Kasumi-1 (cell line): ENCODE data around the gene PRKCG.
A peak's percentile ranks its signal among the peaks of the same experiment; 100 is the strongest.

ENCODE experiments used
- DNase-seq, 2 experiments: peaks; one replicate each; lab custom pipeline; 2025; lab: John Stamatoyannopoulos, UW

Gene PRKCG

DNA sequence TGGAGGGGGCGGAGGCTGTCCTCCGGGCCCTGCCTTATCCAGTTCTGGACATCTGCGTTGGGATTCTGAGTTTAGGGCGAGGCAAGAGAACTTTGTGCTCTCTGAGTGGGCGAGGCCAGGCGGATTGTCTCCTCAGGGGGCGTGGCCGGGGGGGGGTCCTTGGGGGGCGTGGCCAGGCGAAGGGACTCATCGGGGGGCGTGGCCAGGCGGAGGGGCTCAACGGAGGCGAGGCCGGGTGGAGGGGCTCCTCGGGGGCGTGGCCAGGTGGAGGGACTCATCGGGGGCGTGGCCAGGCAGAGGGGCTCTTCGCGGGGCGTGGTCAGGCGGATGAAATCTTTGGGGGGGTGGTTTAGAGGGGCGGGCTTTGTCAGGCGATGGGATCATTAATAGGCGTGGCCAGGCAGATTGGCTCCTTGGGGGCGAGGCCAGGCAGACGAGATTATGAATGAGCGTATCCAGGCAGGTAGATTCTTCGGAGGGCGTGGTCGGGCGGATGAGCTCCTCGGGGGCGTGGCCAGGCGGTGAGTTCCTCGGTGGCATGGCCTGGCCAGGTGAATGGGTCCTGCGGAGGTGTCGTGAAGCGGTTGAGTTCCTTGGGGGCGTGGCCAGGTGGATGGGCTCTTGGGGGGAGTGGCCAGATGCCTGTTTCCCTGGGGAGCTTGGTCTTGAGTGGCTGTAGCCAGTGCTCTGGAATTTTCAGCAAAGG lies 16.8 kb downstream of the PRKCG start:
- DNase-seq, result no peak

DNA sequence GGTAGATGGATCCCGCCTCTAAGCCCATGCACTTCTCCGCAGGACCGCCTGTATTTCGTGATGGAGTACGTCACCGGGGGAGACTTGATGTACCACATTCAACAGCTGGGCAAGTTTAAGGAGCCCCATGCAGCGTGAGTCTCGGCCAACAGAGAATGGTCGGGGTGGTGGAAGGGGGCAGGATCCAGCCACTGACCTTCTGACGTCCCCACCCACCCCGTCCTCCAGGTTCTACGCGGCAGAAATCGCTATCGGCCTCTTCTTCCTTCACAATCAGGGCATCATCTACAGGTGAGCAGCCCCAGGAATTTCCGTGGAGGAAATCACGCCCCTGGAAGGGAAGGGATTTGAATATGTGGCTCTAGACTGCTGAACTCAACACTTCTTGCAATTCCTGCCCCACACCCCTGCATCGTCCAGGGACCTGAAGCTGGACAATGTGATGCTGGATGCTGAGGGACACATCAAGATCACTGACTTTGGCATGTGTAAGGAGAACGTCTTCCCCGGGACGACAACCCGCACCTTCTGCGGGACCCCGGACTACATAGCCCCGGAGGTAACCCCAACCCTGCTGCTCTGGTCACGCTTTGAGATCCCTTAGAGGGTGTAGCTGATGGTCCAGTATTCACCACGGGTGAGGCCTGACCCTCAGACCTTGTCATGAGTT lies 18.3 kb downstream of the PRKCG start:
- DNase-seq, result no peak

DNA sequence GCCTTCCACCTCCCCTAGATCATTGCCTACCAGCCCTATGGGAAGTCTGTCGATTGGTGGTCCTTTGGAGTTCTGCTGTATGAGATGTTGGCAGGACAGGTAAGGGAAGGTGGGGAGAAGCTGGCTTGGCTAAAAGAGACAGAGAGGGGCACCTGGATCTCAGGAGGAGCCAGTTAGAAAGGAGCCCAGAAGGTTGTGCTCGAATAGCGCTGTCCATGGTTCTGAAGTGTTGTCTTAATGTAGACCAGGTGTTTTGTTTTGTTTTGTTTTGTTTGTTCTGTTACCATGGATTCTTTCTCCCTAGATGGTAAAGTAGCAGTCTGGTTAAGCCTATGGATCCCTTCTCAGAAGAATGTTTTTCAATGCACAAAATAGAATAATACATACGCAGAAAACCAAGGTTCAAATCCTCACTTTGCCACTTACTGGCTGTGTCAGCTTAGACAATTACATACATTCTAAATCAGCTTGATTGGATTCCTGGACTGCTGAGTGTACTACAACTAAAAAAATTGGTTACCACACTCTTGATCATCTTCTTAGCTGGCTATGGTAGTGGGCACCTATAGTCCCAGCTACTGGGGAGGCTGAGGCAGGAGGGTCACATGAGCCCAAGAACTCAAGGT lies 21.2 kb downstream of the PRKCG start:
- peak; percentile 29 to 46 for DNase-seq

DNA sequence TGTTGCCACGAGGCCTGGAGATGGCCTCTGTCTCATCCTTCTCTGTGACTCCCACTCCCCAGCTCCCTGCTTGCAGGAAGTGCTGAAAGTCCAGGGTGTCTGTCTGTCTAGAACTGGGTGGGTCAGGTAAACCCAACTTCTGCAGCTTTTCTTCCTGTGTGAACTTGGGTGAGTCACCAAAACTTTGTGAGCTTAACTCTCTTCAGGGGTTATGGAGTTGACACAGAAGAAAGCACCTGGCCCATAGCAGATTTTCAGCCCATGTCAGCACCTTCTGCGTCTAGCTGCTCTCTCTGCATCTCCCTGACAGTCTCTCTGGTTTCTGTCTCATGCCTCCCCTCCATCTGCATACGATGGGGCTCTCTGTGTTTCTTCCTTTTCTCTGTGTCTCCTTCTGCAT lies 22.9 kb downstream of the PRKCG start:
- DNase-seq, result no peak

DNA sequence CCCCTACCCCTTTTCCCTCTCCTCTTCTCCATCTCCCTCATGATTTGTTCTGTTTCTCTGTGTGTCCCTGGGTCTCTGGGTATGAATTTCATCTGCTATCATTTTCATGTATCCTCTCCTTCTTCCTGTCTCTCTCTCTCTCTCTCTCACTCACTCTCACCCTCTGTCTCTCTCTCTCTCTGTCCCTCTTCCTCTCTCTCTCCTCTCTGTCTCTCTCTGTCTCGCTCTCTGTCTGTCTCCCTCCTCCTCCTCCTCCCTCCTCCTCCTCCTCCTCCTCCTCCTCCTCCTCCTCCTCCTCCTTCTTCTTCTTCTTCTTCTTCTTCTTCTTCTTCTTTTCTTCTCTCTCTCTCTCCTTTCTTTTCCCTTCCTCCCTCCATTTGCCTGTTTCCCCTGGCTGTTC lies 23.8 kb downstream of the PRKCG start:
- no peak for DNase-seq

DNA sequence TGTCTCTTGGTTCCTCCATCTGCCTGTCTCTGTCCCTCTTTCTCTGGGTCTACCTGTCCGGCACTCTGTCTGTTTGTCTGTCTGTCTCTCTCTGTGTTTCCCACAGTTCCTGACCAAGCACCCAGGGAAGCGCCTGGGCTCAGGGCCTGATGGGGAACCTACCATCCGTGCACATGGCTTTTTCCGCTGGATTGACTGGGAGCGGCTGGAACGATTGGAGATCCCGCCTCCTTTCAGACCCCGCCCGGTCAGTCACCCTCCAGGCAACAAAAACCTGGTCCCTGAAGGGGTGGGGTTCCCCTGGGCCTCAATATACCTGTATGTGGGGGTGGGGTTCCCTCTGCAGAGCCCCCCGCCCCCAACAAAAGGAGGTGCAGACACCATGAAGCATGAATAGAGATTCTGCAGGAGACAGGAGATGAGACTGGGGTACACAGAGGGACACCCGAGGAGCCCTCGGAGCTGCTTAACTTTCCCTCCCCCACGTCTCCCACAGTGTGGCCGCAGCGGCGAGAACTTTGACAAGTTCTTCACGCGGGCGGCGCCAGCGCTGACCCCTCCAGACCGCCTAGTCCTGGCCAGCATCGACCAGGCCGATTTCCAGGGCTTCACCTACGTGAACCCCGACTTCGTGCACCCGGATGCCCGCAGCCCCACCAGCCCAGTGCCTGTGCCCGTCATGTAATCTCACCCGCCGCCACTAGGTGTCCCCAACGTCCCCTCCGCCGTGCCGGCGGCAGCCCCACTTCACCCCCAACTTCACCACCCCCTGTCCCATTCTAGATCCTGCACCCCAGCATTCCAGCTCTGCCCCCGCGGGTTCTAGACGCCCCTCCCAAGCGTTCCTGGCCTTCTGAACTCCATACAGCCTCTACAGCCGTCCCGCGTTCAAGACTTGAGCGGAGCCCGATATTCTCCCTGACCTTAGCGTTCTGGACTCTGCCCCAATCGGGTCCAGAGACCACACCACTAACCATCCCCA lies 24.5 kb downstream of the PRKCG start:
- peak; percentile 6 to 11 for DNase-seq

DNA sequence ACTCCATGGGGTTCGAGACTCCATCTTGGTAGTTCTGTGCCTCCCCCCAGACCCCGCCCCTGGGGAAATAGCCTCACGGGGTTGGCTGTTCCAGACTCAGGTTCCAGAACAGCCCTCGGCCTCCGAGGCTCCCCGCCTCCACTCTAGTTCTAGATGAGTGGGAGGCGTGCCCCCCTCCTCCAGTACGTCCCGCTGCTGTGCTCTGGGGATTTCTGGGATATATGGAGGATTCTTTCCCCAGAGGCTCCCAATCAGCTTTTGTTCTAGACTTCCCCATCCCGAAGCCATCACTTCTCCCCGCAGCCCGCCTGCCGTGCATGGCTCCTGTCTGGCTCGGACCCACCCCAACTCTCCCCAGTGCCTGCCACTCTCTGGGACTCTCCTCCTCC lies 25.2 kb downstream of the PRKCG start:
- DNase-seq, result no peak

DNA sequence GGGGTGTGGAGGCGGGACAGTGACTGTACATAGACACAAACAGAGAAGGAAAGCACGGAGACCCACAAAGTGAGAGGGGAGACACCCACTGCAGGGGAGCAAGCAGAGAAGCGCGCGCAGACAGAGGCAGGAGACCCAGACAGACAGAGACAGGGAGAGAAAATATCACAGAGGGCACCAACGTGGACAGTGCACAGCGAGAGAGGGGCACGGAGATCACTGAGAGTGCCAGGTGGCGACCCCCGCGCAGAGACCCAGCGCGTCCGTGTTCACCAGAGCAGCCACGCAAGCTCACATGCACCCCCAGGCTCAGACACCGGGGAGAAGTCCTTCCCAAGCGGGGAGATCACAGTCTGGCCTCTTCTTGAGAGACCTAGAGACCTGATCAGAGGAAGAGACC lies 25.7 kb downstream of the PRKCG start:
- no peak for DNase-seq

DNA sequence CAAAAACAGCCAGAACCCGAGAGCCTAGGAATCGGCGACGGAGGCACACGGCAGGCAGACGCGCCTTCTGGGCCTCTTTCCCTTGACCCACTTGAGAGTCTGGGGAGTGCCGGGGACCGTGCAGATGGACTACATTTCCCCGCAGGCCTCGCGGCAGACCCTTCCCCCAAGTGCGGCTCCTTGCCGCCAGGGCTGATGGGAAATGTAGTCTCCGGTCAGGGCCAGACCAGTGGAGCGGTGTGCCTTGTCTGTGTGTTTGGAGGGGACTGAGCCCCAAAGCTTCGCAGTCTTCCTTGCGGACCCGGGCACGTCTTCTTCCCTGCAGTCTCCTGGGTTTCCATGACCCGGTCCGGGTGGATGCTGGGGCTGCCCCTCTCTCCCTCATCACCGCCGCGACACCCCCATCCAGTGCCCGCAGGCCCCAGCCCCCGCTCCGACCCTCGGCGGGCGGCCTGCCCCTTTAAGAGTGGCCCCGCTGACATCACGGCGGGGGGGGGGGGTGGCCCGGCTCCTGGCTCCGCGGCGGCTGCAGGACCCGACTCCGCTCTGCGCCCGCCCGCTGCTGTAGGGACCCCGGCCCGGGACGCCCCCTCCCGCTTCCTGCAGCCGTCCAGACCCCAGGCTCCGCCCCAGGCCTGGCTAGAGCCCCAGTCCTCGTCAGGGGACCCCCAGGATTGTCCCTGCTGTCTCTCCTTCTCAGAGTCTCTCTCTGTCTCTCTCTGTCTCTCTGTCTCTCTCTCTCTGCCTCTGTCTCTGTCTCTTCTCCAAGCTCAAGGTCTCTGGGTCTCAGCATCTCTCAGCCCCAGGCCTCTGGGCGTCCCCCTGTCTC lies 26.3 kb downstream of the PRKCG start:
- no peak for DNase-seq

DNA sequence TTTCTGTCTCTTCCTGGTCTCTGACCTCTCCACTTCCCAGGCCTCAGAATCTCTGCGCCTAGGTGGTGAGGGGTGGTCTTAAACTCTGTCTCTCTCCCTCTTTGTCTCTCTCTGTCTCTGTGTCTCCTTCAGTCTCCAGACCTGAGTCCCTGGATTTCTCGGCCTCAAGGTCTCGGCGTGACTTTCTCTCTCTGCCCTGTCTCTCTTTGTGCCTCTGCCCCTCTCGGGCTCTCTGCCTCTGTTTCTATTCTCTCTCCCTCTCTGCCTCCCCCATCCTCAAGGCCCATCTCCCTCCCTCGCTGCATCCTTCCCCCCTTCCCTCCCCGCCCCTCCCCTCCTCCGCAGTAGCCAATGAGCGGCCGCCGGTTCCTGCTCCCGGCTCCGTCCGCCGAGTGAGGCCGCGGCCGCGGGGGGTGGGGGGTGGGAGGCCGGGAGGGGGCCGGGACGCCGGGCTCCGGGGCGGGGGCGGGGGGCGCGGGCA lies 27.0 kb downstream of the PRKCG start, which contains the start of gene CACNG7:
Gene CACNG7, plus strand, starts transcription at position 344 of the 481 bp plus-strand sequence. CDS start 3,554 bp downstream, outside the sequence.
- DNase-seq, result no peak

DNA sequence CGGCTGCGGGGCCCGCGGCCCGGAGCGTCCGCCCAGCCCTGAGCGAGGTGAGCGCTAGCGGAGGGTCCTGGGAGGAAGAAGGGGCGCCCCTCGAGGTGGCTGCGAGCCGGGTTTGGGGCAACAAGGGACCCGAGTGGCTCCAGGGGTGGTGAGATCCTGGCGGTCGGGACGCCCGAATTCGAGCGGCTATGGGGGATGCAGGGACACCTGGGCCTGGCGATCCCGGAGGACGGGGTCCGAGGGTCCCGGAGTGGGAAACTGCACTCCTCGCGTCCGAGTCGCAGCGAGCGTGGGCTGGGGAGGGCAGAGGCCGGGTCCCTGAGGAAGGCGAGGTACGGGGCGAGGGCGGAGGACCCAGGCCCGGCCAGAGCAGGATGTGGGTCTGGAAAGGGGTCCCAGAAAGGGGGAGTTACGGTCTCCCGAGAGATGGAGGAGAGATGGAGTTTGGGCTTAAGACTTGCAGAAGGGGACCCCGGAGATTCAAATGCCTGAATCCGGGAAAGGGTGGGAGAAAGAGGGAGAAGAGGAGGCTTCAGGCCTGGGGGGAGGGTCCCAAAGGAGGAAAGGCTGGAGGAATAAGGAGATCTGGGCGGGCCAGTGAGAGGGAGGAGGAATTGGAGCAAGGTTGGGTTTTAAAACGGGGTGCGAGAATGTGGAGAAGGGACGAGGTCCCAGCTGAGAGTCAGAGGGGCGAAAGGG lies 27.6 kb downstream of the PRKCG start:
- DNase-seq, result no peak

DNA sequence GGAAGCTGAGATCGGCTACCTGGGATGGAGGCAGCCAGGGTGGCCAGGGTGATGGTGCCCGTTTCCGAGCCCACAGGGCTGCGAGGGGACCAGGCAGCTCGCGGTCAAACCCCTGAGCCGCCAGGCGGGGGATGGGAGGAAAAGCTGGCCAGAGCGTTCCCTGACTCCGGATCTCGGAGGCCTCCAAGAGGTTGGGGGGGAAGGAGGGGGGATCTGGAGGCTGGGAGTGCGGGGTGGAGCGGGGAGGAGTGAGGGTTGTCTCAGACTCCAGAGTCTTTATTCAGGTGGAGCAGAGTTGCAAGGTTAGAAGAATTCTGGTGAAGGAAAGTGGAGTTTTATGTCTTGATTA lies 28.1 kb downstream of the PRKCG start:
- DNase-seq, result no peak

DNA sequence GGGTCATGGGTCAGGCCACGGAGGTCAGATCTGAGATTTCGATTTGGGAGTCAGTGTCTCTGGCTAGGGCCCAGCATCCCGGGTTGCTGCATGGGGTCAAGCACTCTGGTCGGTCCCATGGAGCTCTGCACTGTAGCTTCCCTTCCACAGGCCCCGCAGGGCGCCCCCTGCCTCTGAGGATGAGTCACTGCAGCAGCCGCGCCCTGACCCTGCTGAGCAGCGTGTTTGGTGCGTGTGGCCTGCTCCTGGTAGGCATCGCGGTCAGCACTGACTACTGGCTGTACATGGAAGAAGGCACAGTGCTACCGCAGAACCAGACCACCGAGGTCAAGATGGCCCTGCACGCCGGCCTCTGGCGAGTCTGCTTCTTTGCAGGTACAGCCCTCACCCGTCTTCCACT lies 30.7 kb downstream of the PRKCG start:
- DNase-seq, result no peak

DNA sequence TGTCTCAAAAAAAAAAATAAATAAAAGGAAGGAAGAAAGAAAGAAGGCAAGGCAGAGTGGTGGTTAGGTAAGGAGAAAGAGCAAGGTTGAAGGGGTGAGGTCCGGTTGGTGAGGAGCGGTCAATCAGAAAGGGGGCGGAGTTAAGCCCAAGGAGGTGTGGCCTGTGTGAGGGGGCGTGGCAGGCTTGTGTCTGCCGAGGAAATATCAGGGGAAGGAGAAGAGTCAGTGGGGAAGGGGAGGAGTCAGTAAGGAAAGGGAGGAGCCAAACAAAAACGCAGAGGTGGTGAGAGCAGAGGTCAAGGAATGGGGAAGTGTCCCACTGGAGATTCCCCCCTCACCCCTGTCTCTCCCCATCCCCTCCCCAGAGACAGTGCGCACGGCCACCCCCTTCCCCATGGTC lies 33.0 kb downstream of the PRKCG start:
- no peak for DNase-seq

DNA sequence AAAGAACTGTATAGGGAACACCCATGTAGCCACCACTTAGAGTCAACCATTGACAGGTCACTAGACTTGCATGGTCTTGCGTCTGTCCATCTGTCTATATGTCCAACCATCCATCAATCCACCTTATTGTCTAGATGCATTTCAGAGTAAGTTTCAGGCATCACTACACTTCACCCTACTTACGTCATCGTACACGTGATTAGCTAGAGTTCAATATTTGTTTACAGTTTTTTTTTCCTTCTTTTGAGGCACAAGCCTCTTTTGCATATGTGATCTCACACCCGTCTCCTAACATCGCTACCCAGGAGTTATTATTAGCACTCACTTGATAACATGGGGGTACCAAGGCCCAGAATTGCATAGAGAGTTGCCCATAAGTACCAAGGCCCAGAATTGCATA lies 34.0 kb downstream of the PRKCG start:
- DNase-seq, result no peak

DNA sequence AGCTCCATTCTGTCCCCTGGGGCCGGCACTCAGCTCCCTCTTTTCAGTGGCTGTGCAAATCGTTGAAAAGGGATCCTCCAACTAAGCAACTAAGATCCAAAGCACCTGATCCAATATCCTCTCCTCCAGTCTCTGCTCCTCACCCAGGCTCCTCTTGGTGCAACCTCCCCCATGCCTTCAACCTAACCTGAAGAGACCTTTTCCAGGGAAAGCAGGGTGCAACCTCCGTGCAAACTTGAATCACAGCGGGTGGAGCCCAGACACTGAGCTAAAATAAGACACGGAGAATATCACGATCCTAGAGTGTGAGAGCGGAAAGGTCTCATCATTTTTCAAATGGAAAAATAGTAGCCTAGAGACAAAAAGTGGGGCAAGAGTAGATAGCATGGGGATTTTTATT lies 35.4 kb downstream of the PRKCG start:
- DNase-seq, result no peak

DNA sequence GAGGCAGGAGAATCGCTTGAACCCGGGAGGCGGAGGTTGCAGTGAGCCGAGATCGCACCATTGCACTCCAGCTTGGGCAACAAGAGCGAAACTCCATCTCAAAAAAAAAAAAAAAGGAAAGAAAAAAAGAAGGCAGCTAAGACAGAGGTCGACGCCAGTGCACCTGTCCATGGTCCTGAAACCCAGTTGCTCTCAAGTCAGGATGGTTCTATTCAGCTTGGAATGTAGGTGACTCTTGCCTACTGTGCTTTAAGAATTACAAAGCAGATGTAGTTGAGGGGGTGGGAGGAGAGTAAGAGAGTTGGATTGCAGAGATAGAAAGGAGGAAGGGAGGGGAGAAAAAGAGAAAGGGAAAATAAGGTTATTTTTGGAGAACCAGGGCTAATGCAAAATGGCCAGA lies 45.7 kb downstream of the PRKCG start:
- DNase-seq, result peak; percentile 45 to 70

DNA sequence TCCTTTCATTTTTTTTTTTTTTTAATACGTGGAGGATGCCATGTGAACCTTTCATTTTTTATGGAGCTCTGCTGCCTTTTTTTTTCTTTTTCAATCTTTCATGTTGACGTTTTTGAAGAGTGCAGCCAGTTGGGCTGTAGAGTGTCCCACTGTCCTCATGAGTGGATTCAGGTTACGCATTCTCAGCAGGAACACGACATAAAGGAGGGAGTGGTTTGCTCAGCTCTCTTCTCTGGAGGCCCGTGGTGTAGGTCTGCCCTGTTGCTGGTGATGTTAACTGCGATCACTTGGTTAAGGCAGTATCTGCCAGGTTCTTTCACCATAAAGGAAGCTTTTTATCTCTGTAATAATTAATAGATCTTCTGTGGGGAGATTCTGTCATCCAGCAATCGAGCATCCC lies 54.0 kb downstream of the PRKCG start:
- no peak for DNase-seq

DNA sequence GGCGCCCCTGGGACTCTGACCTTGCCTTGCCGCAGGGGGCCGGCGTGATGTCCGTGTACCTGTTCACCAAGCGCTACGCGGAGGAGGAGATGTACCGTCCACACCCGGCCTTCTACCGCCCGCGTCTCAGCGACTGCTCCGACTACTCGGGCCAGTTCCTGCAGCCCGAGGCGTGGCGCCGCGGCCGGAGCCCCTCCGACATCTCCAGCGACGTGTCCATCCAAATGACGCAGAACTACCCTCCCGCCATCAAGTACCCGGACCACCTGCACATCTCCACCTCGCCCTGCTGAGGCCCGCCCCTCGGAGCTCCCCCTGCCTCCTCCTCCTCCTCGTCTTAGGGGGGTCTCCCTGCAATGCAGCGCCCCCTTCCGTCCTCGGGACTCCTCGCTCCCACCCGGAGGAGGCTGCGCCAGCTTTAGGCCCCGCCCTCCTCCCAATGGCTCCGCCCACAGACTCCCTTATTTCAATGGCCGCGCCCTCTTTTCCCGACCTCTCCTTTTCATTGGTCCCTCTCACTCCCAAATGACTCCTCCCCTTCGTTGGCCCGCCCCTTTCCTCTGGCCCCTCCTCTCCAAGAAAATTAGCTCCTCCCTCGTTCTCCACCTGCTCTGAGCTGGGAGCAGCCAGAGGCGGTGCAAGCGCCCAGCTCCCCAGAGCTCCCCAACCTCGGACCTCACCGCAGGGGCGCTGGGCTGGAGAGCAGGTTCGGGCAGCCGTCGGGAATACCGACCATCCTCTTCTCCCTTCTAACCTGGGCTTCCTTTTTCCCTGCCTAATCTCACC lies 60.2 kb downstream of the PRKCG start:
- no peak for DNase-seq

DNA sequence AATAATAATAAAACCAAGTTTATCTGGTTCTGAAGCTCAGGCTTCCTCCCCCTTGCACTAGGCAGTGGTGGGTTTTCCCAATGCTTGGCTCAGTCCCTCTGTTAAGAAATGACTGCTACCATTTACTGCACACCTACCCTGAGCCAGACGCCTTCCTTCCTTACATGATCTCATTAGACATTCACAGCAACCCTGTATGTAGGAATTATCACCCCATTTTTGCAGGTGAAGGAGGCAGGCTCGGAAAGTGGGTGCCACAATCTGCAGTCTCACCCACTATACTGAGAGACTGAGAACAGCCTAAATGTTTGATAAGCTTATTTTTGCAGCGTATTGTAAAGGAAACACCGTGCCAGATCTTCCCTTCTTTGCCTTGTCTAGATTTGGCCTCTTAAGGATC lies 62.4 kb downstream of the PRKCG start:
- DNase-seq, result no peak
